ENCODE measurements around the gene DOCK10. TPM values are rescaled to one million over a fixed set of nuclear protein-coding genes. Genes with fewer than 3 reads are reported as not detected.
"Not testable (repeated sequence)": the region's sequence is repeated elsewhere in the genome, so short reads cannot be mapped to it uniquely, and the experiment has no call there.

Gene DOCK10
- total RNA-seq, 2 experiments from 2014 or later, result 191 to 198 TPM

- Mint-ChIP-seq H3K9me3 (no peaks in the 10 kb centered on the region), H3K4me1 (ENCODE audit: low read depth) (peaks cover 59% of the 10 kb centered on the region), H3K27ac (peak overlapping the region; percentile 85), H3K27me3 (no peaks in the 10 kb centered on the region), H3K4me3 (no peak overlapping the region), H3K36me3 (ENCODE audit: low read depth) (no peaks in the 10 kb centered on the region)
- no peak for TF ChIP-seq CTCF (IDR thresholded peaks at IDR 0.05)
- ATAC-seq (peak; percentile 92), DNase-seq (peak; percentile 43)
- ChIA-PET POLR2A (interaction anchor here (0.6 to 5.2 kb wide), 4 partner anchors 12 to 1783 kb away, joined by 3 to 67 read pairs (median 3); partner anchors contain the start of genes DOCK10 and RHBDD1), CTCF (interaction anchor here (0.9 to 1.7 kb wide), 6 partner anchors 9 to 67 kb away, joined by 3 to 6 read pairs (median 4); partner anchors contain the start of gene DOCK10)
- intact Hi-C loops (cut with micrococcal nuclease), result no loop called here
These were observed 10.4 kb upstream of the DOCK10 start for GRCh38 chr2:225052703-225053102.

DNA sequence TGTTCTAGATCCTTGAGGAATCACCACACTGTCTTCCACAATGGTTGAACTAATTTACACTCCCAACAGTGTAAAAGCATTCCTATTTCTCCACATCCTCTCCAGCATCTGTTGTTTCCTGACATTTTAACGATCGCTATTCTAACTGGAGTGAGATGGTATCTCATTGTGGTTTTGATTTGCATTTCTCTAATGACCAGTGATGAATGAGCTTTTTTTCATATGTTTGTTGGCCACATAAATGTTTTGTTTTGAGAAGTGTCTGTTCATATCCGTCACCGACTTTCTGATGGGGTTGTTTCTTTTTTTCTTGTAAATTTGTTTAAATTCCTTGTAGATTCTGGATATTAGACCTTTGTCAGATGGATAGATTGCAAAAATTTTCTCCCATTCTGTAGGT, 5.2 kb upstream of the DOCK10 start:
- H3K27ac Mint-ChIP-seq; H3K4me3 Mint-ChIP-seq; CTCF ChIA-PET; ATAC-seq; H3K9me3 Mint-ChIP-seq; H3K27me3 Mint-ChIP-seq; DNase-seq; H3K36me3 Mint-ChIP-seq (ENCODE audit: low read depth); POLR2A ChIA-PET: not testable (repeated sequence)
- intact Hi-C loops (cut with micrococcal nuclease), result loop anchor here (10.0 kb wide), 1 partner anchor 1093 kb away; the partner anchor contains the start of gene MRPL44
- peaks cover 32% of the 10 kb centered on the region for H3K4me1 Mint-ChIP-seq (ENCODE audit: low read depth)

DNA sequence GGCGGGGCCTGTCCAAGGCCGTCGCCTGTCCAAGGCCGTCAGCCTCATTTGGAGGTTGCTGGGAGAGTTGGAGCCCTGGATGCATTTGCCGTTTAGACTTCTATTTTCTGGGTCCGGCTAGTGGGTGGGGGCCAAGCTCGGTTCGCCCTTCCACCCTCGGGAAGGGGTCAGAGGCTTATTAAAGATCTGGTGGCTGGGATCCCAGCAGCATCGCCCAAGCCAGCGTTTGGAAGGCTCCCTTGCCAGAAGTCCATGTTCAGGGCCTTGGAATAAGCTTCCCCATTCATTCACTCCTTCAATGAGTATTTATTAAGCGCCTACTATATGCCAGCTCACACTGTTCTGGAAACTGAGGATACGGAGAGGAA, 516 bp upstream of the DOCK10 start:
- no peak for TF ChIP-seq CTCF (IDR thresholded peaks at IDR 0.05)
- ATAC-seq, result no peak

GRCh38 chr2:225041207-225041850, 939 bp downstream of the DOCK10 start:
- intact Hi-C loops (cut with micrococcal nuclease), result loop anchor here (1.0 to 10.0 kb wide), 2 partner anchors 115 to 1087 kb away; partner anchors contain the start of gene MRPL44
- Mint-ChIP-seq H3K4me1 (ENCODE audit: low read depth) (peaks cover 57% of the 10 kb centered on the region), H3K36me3 (ENCODE audit: low read depth) (peaks cover 32% of the 10 kb centered on the region), H3K27ac (peak overlapping the region; percentile 99), H3K9me3 (no peaks in the 10 kb centered on the region), H3K4me3 (peak overlapping the region; percentile 99), H3K27me3 (no peaks in the 10 kb centered on the region)
- ChIA-PET POLR2A (interaction anchor here (0.7 to 7.8 kb wide), 19 partner anchors 9 to 210 kb away, joined by 3 to 67 read pairs (median 6); no protein-coding TSS in a partner anchor), CTCF (interaction anchor here (0.6 to 2.8 kb wide), 9 partner anchors 12 to 115 kb away, joined by 3 to 12 read pairs (median 5); no protein-coding TSS in a partner anchor)
- peak; percentile 94 for DNase-seq
- ATAC-seq, result peak; percentile 66
- TF ChIP-seq CTCF (IDR thresholded peaks at IDR 0.05), result no peak

More for the DNA sequence above, 516 bp upstream of the DOCK10 start:
- DNase-seq, result no peak
- Mint-ChIP-seq H3K36me3 (ENCODE audit: low read depth) (peaks cover 24% of the 10 kb centered on the region), H3K4me3 (peak overlapping the region; percentile 73), H3K4me1 (ENCODE audit: low read depth) (peaks cover 42% of the 10 kb centered on the region), H3K9me3 (no peaks in the 10 kb centered on the region), H3K27me3 (no peaks in the 10 kb centered on the region), H3K27ac (peak overlapping the region; percentile 88)
- POLR2A ChIA-PET, result interaction anchor here (0.7 to 7.8 kb wide), 12 partner anchors 8 to 115 kb away, joined by 3 to 67 read pairs (median 9); no protein-coding TSS in a partner anchor
- intact Hi-C loops (cut with micrococcal nuclease), result loop anchor here (10.0 kb wide), 1 partner anchor 1088 kb away; the partner anchor contains the start of gene MRPL44
- CTCF ChIA-PET, result interaction anchor here (1.1 to 2.8 kb wide), 5 partner anchors 10 to 115 kb away, joined by 3 to 11 read pairs (median 8); no protein-coding TSS in a partner anchor

DNA sequence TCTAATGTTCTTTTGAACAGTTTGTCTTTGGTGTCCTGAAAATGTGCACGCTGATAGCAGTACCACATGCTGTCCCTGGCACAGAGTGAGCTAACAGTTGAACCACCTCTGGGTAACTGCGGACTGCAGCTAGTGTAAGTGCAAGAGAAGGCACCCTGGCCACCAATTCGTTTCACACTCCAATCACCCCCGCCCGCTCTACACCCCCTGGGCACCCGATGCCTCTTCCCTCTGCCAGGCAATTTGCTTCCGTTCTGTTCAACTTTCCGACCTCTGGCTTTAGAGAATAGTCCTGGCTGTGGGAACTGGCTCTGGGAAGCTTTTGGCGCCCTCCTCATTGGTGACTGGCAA, 1.4 kb downstream of the DOCK10 start:
- ChIA-PET CTCF (interaction anchor here (1.0 to 2.8 kb wide), 8 partner anchors 11 to 114 kb away, joined by 3 to 12 read pairs (median 4); no protein-coding TSS in a partner anchor), POLR2A (interaction anchor here (0.7 to 7.8 kb wide), 17 partner anchors 13 to 209 kb away, joined by 3 to 67 read pairs (median 7); no protein-coding TSS in a partner anchor)
- no peaks in the 10 kb centered on the region for H3K9me3 Mint-ChIP-seq
- intact Hi-C loops (cut with micrococcal nuclease), result loop anchor here (1.0 to 10.0 kb wide), 2 partner anchors 115 to 1086 kb away; partner anchors contain the start of gene MRPL44
- peak overlapping the region; percentile 99 for H3K4me3 Mint-ChIP-seq
- H3K4me1 Mint-ChIP-seq (ENCODE audit: low read depth), result peaks cover 60% of the 10 kb centered on the region
- H3K27me3 Mint-ChIP-seq, result no peaks in the 10 kb centered on the region
- no peak for TF ChIP-seq CTCF (IDR thresholded peaks at IDR 0.05)
- peak; percentile 74 for DNase-seq
- H3K36me3 Mint-ChIP-seq (ENCODE audit: low read depth), result peaks cover 35% of the 10 kb centered on the region
- peak overlapping the region; percentile 99 for H3K27ac Mint-ChIP-seq
- peak; percentile 36 for ATAC-seq

Data from activated CD8-positive, alpha-beta T cell treated with anti-CD3 and anti-CD28 coated beads for 36 hours (primary cell).